Transverse colon (tissue), 3 donors: ENCODE results near the gene LSAMP.

ENCODE experiments used
- POLR2A ChIP-seq: fragments of 450-650 bp; IDR thresholded peaks from one replicate; pipeline ENCODE4 v1.6.1; 2016; ENCODE audit warnings: antibody characterized with exemption, mild to moderate bottlenecking, moderate library complexity
- TF ChIP-seq, protein P1 (sequence below), 5 experiments: fragments of 200-600 bp in 3 of 5; fragments of 450-650 bp in 2 of 5; sonication (generic) in 3 of 5; IDR thresholded peaks; 1 replicate in 2 of 5; 2 replicates in 3 of 5; pipeline ENCODE4 v1.5.1; 2016 to 2017; ENCODE audit warnings: antibody characterized with exemption in 5 of 5, inconsistent platforms in 3 of 5, mild to moderate bottlenecking in 2 of 5, moderate library complexity in 1 of 5

DNA sequence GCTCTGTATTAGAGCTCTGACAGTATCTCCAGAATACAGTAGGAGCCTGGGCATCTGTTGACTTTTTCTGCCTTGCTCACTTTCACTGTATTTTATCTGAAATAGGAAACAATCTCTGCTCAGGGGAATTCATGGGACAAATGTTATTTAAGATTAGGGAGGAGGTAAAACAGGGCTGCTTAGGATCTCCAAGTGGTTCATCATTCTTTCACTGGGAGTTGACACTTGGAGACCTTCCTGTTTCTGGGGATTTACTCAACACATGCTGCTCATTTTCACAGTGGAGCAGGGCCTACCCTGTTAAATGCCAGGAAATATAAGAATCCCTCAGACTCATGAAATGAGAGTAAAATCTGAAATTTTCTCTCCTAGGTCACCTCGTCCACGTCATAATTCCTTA, 636.5 kb downstream of the LSAMP start:
- TF ChIP-seq, protein P1, sequence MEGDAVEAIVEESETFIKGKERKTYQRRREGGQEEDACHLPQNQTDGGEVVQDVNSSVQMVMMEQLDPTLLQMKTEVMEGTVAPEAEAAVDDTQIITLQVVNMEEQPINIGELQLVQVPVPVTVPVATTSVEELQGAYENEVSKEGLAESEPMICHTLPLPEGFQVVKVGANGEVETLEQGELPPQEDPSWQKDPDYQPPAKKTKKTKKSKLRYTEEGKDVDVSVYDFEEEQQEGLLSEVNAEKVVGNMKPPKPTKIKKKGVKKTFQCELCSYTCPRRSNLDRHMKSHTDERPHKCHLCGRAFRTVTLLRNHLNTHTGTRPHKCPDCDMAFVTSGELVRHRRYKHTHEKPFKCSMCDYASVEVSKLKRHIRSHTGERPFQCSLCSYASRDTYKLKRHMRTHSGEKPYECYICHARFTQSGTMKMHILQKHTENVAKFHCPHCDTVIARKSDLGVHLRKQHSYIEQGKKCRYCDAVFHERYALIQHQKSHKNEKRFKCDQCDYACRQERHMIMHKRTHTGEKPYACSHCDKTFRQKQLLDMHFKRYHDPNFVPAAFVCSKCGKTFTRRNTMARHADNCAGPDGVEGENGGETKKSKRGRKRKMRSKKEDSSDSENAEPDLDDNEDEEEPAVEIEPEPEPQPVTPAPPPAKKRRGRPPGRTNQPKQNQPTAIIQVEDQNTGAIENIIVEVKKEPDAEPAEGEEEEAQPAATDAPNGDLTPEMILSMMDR (IDR thresholded peaks at IDR 0.05), result no peak
- TF ChIP-seq POLR2A, result no peak
